Activated CD4-positive, CD25-positive, alpha-beta regulatory T cell treated with anti-CD3 and anti-CD28 coated beads, Interleukin-2, amount 50 U/mL, for 24 hours (primary cell): Measurements from ENCODE around the gene JMJD8.

ENCODE experiments used
- ATAC-seq, 2 donors: fragments of 150-1000 bp; cut with Tn5 transposase; one replicate each; pipeline ENCODE4 v1.10.0; 2021; ENCODE audit warnings: mild to moderate bottlenecking in 1 of 2, moderate library complexity in 1 of 2

JMJD8 gene

GRCh38 chr16:684071-684794 is at the start of gene JMJD8:
Gene JMJD8 (minus strand): TSS chr16:684334. CDS start chr16:684319, 15 bp downstream.
- peak; percentile 83 to 87 for ATAC-seq

- ATAC-seq: no peak
Measured at GRCh38 chr16:733382-734207, 49.5 kb upstream of the JMJD8 start.

GRCh38 chr16:732936-733335 is 48.8 kb upstream of the JMJD8 start:
- no peak for ATAC-seq

- no peak for ATAC-seq
Measured at GRCh38 chr16:732332-732731, 48.2 kb upstream of the JMJD8 start.

- ATAC-seq: no peak
Measured at GRCh38 chr16:730666-731509, 46.8 kb upstream of the JMJD8 start.

GRCh38 chr16:729768-730665 is 45.9 kb upstream of the JMJD8 start:
- ATAC-seq: no peak

- no peak for ATAC-seq
Measured at GRCh38 chr16:728890-729744, 45.0 kb upstream of the JMJD8 start.

- peak; percentile 52 to 59 for ATAC-seq
Measured at GRCh38 chr16:728131-728889, 44.2 kb upstream of the JMJD8 start.

- peak; percentile 7 to 9 for ATAC-seq
Measured at GRCh38 chr16:727291-727977, 43.3 kb upstream of the JMJD8 start.

- peak; percentile 22 for ATAC-seq
Measured at GRCh38 chr16:726438-727290, 42.5 kb upstream of the JMJD8 start, which contains the start of the genes CCDC78 and HAGHL. Gene CCDC78 (minus strand): TSS chr16:726443. CDS start chr16:726367, 76 bp downstream. Gene HAGHL (plus strand): TSS chr16:727106. CDS start chr16:727510, 404 bp downstream.

GRCh38 chr16:726188-726437 is 42.0 kb upstream of the JMJD8 start:
- ATAC-seq: no peak

- ATAC-seq: no peak
Measured at GRCh38 chr16:725463-726187, 41.5 kb upstream of the JMJD8 start.

GRCh38 chr16:725041-725376 is 40.9 kb upstream of the JMJD8 start:
- ATAC-seq: no peak

GRCh38 chr16:724188-725040 is 40.3 kb upstream of the JMJD8 start:
- no peak for ATAC-seq

- no peak for ATAC-seq
Measured at GRCh38 chr16:723695-724094, 39.6 kb upstream of the JMJD8 start.

GRCh38 chr16:722835-723633 is 38.9 kb upstream of the JMJD8 start:
- no peak for ATAC-seq
